ENCODE data around the gene OAS2.

OAS2 gene

DNA sequence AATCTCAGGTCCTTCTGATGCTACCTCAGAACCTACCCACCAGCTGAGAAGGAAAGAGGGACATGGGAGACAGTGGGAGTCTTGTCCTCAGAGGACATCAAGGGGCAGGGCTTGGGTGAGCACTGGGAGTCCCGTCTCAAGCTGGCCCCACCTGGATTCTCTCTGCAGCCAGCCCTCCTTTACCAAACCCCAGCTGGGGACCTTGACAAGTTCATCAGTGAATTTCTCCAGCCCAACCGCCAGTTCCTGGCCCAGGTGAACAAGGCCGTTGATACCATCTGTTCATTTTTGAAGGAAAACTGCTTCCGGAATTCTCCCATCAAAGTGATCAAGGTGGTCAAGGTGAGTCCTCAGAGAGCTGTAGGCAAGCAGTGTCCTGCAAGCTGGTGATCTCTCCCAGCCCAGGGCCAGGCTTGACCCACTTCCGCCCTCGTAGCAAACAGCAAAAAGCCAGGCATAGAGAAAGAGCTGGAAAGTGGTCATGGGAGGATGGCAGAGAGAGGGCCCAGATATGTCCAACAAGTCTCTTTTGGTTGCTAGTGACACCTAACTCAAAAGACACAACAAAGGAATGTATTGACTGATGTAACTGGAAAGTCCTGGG lies 14.2 kb upstream of the OAS2 start:
- Histone ChIP-seq H3F3A (ENCODE audit: low read depth) (no peaks in the 10 kb centered on the region), H3K4me3 (ENCODE audit: low read length, poor library complexity, severe bottlenecking) (no peak overlapping the region), H3K27me3 (ENCODE audit: insufficient read depth, low read length, poor library complexity, severe bottlenecking) (no peaks in the 10 kb centered on the region), H4K20me1 (ENCODE audit: insufficient read depth, low read length, poor library complexity, severe bottlenecking) (no peaks in the 10 kb centered on the region), H3K9me3 (ENCODE audit: insufficient read depth, low read depth, low read length) (no peaks in the 10 kb centered on the region), H3K79me2 (ENCODE audit: insufficient read depth, low read length) (no peaks in the 10 kb centered on the region), H3K4me2 (ENCODE audit: low read depth, low read length, poor library complexity, severe bottlenecking) (no peak overlapping the region), H2AFZ (ENCODE audit: low read length) (no peak overlapping the region), H3K9ac (ENCODE audit: low read depth, low read length, poor library complexity, severe bottlenecking) (no peak overlapping the region), H3K4me1 (ENCODE audit: insufficient read depth, low read length, poor library complexity, severe bottlenecking) (no peaks in the 10 kb centered on the region), H3K36me3 (ENCODE audit: insufficient read depth, low read length) (peaks cover 80% of the 10 kb centered on the region; the same call in 1 of the 2 replicates), H3K9me2 (replicated peaks; ENCODE audit: low read depth, low read length) (no peaks in the 10 kb centered on the region)
- TF ChIP-seq, protein P1, sequence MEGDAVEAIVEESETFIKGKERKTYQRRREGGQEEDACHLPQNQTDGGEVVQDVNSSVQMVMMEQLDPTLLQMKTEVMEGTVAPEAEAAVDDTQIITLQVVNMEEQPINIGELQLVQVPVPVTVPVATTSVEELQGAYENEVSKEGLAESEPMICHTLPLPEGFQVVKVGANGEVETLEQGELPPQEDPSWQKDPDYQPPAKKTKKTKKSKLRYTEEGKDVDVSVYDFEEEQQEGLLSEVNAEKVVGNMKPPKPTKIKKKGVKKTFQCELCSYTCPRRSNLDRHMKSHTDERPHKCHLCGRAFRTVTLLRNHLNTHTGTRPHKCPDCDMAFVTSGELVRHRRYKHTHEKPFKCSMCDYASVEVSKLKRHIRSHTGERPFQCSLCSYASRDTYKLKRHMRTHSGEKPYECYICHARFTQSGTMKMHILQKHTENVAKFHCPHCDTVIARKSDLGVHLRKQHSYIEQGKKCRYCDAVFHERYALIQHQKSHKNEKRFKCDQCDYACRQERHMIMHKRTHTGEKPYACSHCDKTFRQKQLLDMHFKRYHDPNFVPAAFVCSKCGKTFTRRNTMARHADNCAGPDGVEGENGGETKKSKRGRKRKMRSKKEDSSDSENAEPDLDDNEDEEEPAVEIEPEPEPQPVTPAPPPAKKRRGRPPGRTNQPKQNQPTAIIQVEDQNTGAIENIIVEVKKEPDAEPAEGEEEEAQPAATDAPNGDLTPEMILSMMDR (conservative IDR thresholded peaks at IDR 0.05; ENCODE audit: low read length): no peak
- TF ChIP-seq EZH2phosphoT487 (IDR thresholded peaks at IDR 0.05; ENCODE audit: borderline replicate concordance): no peak

DNA sequence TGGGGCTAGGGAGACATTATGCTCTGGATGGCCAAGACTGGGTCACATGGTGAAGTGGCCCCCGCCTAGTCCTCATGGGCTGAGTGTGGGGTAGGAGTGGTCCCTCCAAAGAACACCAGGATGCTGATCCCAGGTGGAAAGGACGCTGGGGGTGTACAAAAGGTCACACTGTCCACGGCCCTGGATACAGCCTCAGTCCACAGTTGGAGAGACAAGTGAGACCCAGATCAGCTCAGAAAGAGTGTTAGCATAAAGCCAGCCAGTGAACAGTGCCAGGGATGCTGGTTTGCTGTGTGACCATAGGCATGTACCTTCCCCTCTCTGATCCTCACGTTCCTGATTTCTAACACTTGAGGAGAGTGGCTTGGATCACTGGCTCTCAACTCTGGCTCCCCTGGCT lies 13.4 kb upstream of the OAS2 start:
- Histone ChIP-seq H3K9me3 (ENCODE audit: insufficient read depth, low read depth, low read length) (no peaks in the 10 kb centered on the region), H3F3A (ENCODE audit: low read depth) (no peaks in the 10 kb centered on the region), H4K20me1 (ENCODE audit: insufficient read depth, low read length, poor library complexity, severe bottlenecking) (no peaks in the 10 kb centered on the region), H3K27me3 (ENCODE audit: insufficient read depth, low read length, poor library complexity, severe bottlenecking) (no peaks in the 10 kb centered on the region), H3K79me2 (ENCODE audit: insufficient read depth, low read length) (no peaks in the 10 kb centered on the region), H3K9ac (ENCODE audit: low read depth, low read length, poor library complexity, severe bottlenecking) (no peak overlapping the region), H3K4me2 (ENCODE audit: low read depth, low read length, poor library complexity, severe bottlenecking) (no peak overlapping the region), H3K9me2 (replicated peaks; ENCODE audit: low read depth, low read length) (no peaks in the 10 kb centered on the region), H2AFZ (ENCODE audit: low read length) (no peak overlapping the region), H3K36me3 (ENCODE audit: insufficient read depth, low read length) (peaks cover 85% of the 10 kb centered on the region; the same call in 1 of the 2 replicates), H3K4me3 (ENCODE audit: low read length, poor library complexity, severe bottlenecking) (no peak overlapping the region), H3K4me1 (ENCODE audit: insufficient read depth, low read length, poor library complexity, severe bottlenecking) (no peaks in the 10 kb centered on the region)
- TF ChIP-seq, protein P1 (conservative IDR thresholded peaks at IDR 0.05; ENCODE audit: low read length): no peak
- no peak for TF ChIP-seq EZH2phosphoT487 (IDR thresholded peaks at IDR 0.05; ENCODE audit: borderline replicate concordance)

- H2AFZ ChIP-seq (ENCODE audit: low read length): no peak overlapping the region
- no peak overlapping the region for H3K4me3 ChIP-seq (ENCODE audit: low read length, poor library complexity, severe bottlenecking)
- no peaks in the 10 kb centered on the region for H3F3A ChIP-seq (ENCODE audit: low read depth)
- no peaks in the 10 kb centered on the region for H3K4me1 ChIP-seq (ENCODE audit: insufficient read depth, low read length, poor library complexity, severe bottlenecking)
- no peaks in the 10 kb centered on the region for H3K27me3 ChIP-seq (ENCODE audit: insufficient read depth, low read length, poor library complexity, severe bottlenecking)
- no peaks in the 10 kb centered on the region for H3K9me3 ChIP-seq (ENCODE audit: insufficient read depth, low read depth, low read length)
- no peak overlapping the region for H3K9ac ChIP-seq (ENCODE audit: low read depth, low read length, poor library complexity, severe bottlenecking)
- H3K4me2 ChIP-seq (ENCODE audit: low read depth, low read length, poor library complexity, severe bottlenecking): no peak overlapping the region
- no peak for TF ChIP-seq EZH2phosphoT487 (IDR thresholded peaks at IDR 0.05; ENCODE audit: borderline replicate concordance)
- TF ChIP-seq, protein P1 (conservative IDR thresholded peaks at IDR 0.05; ENCODE audit: low read length): no peak
- H3K79me2 ChIP-seq (ENCODE audit: insufficient read depth, low read length): no peaks in the 10 kb centered on the region
- no peaks in the 10 kb centered on the region for H4K20me1 ChIP-seq (ENCODE audit: insufficient read depth, low read length, poor library complexity, severe bottlenecking)
- no peaks in the 10 kb centered on the region for H3K9me2 ChIP-seq (replicated peaks; ENCODE audit: low read depth, low read length)
- peaks cover 82% of the 10 kb centered on the region; the same call in 1 of the 2 replicates for H3K36me3 ChIP-seq (ENCODE audit: insufficient read depth, low read length)
Observed at GRCh38 chr12:112965643-112966042, 12.7 kb upstream of the OAS2 start.
